Keratinocyte (primary cell): ENCODE data around the gene UQCRQ. TPM values are rescaled to one million over a fixed set of nuclear protein-coding genes. Genes with fewer than 3 reads are reported as not detected.

Source experiments
- DNase-seq: peaks from one replicate; pipeline ENCODE4 v3.0.0-alpha.2; 2011; ENCODE audit warnings: low read depth, missing footprints, low spot score
- FAIRE-seq: peaks from 2 replicates; lab custom pipeline; 2011; peaks lifted over from hg19 to GRCh38; lab: Jason Lieb, UNC
- H2AFZ ChIP-seq: 2 replicates; pipeline ENCODE4 v1.6.0; 2012; ENCODE audit warnings: low read length, control low read depth, inconsistent platforms; ENCODE audit not compliant: control insufficient read depth
- H3K27ac ChIP-seq: 2 replicates; pipeline ENCODE4 v1.5.1; 2011; ENCODE audit warnings: low read length; ENCODE audit not compliant: control insufficient read depth, insufficient read depth
- H3K27me3 ChIP-seq: 3 replicates; pipeline ENCODE4 v1.6.0; 2011; ENCODE audit warnings: low read length; ENCODE audit not compliant: control insufficient read depth, insufficient read depth; ENCODE audit errors: extremely low read depth
- H3K36me3 ChIP-seq, 2 experiments: 2 replicates in 1 of 2; 3 replicates in 1 of 2; pipeline ENCODE4 v1.5.1; 2011; ENCODE audit warnings: low read length in 2 of 2, mild to moderate bottlenecking in 1 of 2; ENCODE audit not compliant: control insufficient read depth in 2 of 2, insufficient read depth in 2 of 2; ENCODE audit errors: extremely low read depth in 1 of 2
- H3K4me1 ChIP-seq: 3 replicates; pipeline ENCODE4 v1.5.1; 2011; ENCODE audit warnings: low read length; ENCODE audit not compliant: control insufficient read depth, insufficient read depth; ENCODE audit errors: extremely low read depth
- H3K4me2 ChIP-seq: 3 replicates; pipeline ENCODE4 v1.6.0; 2011; ENCODE audit warnings: low read depth, low read length; ENCODE audit not compliant: control insufficient read depth, insufficient read depth; ENCODE audit errors: extremely low read depth
- H3K4me3 ChIP-seq, 3 experiments: fragments of 200-600 bp in 1 of 3; sonication (generic) in 1 of 3; 2 replicates in 2 of 3; 3 replicates in 1 of 3; pipeline ENCODE4 v1.5.1; 2011 to 2016; ENCODE audit warnings: low read length in 3 of 3, mild to moderate bottlenecking in 3 of 3, control low read depth in 2 of 3, inconsistent platforms in 1 of 3, low read depth in 1 of 3, mixed read lengths in 1 of 3, mixed run types in 1 of 3, moderate library complexity in 1 of 3; ENCODE audit not compliant: control insufficient read depth in 2 of 3, insufficient read depth in 2 of 3; ENCODE audit errors: extremely low read depth in 1 of 3
- H3K79me2 ChIP-seq: 2 replicates; pipeline ENCODE4 v1.6.0; 2012; ENCODE audit warnings: low read length; ENCODE audit not compliant: control insufficient read depth, insufficient read depth
- H3K9ac ChIP-seq: 3 replicates; pipeline ENCODE4 v1.6.0; 2011; ENCODE audit warnings: low read length; ENCODE audit not compliant: control insufficient read depth, insufficient read depth; ENCODE audit errors: extremely low read depth
- H3K9me1 ChIP-seq: 3 replicates; pipeline ENCODE4 v1.6.0; 2011; ENCODE audit warnings: low read length; ENCODE audit not compliant: control insufficient read depth, insufficient read depth; ENCODE audit errors: extremely low read depth
- H3K9me3 ChIP-seq: 2 replicates; pipeline ENCODE4 v1.5.1; 2012; ENCODE audit warnings: low read depth, low read length; ENCODE audit not compliant: control insufficient read depth
- H4K20me1 ChIP-seq: 3 replicates; pipeline ENCODE4 v1.6.0; 2011; ENCODE audit warnings: low read length; ENCODE audit not compliant: control insufficient read depth, insufficient read depth; ENCODE audit errors: extremely low read depth
- CTCF ChIP-seq, 3 experiments: IDR thresholded peaks in 1 of 3; conservative IDR thresholded peaks in 1 of 3; optimal IDR thresholded peaks in 1 of 3; 2 replicates in 2 of 3; 3 replicates in 1 of 3; pipeline versions ENCODE3 to v1.5.1; 2011; ENCODE audit warnings: low read length in 3 of 3, mild to moderate bottlenecking in 3 of 3, moderate library complexity in 2 of 3, control low read depth in 1 of 3, inconsistent platforms in 1 of 3; ENCODE audit not compliant: insufficient read depth in 2 of 3; ENCODE audit errors: extremely low read depth in 1 of 3
- EZH2 ChIP-seq: IDR thresholded peaks from one replicate; pipeline ENCODE4 v1.6.1; 2012; ENCODE audit warnings: inconsistent platforms, mild to moderate bottlenecking, low read length, moderate library complexity
- dilution Hi-C: fragments of 300-500 bp; cut with MboI; formaldehyde crosslinking; loops from one replicate; pipeline ENCODE4 v1.7.0; 2020; ENCODE audit warnings: low sequenced_read_pairs; ENCODE audit not compliant: extremely low pct_ligation_motif_present
- polyA plus RNA-seq, 5 experiments: library from polyadenylated mRNA; depleted of rRNA in 3 of 5; stranded (reverse) in 3 of 5; stranded (forward) in 1 of 5; unstranded in 1 of 5; fragments of >200 nt; gene quantifications; 1 replicate in 1 of 5; 2 replicates in 3 of 5; 3 replicates in 1 of 5; pipeline versions ENCODE4 v1.2.1 to v1.2.3, GENCODE V29; 2011 to 2012; ENCODE audit warnings: missing spikeins in 2 of 5, low read depth in 1 of 5, low replicate concordance in 1 of 5

Gene UQCRQ
- polyA plus RNA-seq, 1 donor (not counting 4 experiments of a cell fraction or from before 2014, with no cell fraction given) = 488 TPM

DNA sequence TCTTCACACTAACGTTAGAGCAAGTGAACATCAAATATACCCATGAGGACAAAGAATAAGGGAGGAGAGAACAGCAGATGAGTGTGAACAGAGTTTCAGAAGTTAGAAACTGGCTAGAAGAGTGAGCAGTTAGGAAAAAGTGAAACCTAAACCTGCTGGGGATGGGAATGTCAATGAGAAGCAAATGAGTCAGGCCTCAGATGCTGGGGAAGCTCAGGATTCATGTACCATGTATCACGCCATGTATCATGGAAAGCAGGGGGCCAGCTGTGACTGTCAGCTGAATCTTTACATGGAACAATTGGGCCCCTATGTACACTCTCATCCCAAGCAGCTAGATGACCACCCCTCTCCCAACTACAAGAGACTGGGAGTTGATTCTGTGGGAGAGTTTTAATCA, 16.4 kb upstream of the UQCRQ start:
- H3K4me2 ChIP-seq = no peak overlapping the region
- DNase-seq (no peak), FAIRE-seq (no peak)
- no peaks in the 10 kb centered on the region for H3K4me1 ChIP-seq
- no peak overlapping the region for H3K9ac ChIP-seq
- no peak overlapping the region for H2AFZ ChIP-seq
- TF ChIP-seq CTCF (optimal IDR thresholded peaks at IDR 0.05 in 1 of 3, IDR thresholded peaks at IDR 0.05 in 1 of 3, conservative IDR thresholded peaks at IDR 0.05 in 1 of 3; ENCODE audit: extremely low read depth in 1 of 3, insufficient read depth in 2 of 3, low read length in 3 of 3) (no peak), EZH2 (no peak)
- dilution Hi-C loops = no loop called here
- no peaks in the 10 kb centered on the region for H3K9me1 ChIP-seq
- no peak overlapping the region for H3K4me3 ChIP-seq
- H3K27me3 ChIP-seq = no peaks in the 10 kb centered on the region
- no peaks in the 10 kb centered on the region for H3K9me3 ChIP-seq
- no peaks in the 10 kb centered on the region for H3K36me3 ChIP-seq
- H3K27ac ChIP-seq = no peak overlapping the region
- H3K79me2 ChIP-seq = no peaks in the 10 kb centered on the region
- H4K20me1 ChIP-seq = no peaks in the 10 kb centered on the region

- dilution Hi-C loops = no loop called here
- no peak overlapping the region for H2AFZ ChIP-seq
- DNase-seq (no peak), FAIRE-seq (no peak)
- no peak overlapping the region for H3K9ac ChIP-seq
- no peaks in the 10 kb centered on the region for H3K9me3 ChIP-seq
- no peaks in the 10 kb centered on the region for H3K27me3 ChIP-seq
- TF ChIP-seq CTCF (optimal IDR thresholded peaks at IDR 0.05 in 1 of 3, IDR thresholded peaks at IDR 0.05 in 1 of 3, conservative IDR thresholded peaks at IDR 0.05 in 1 of 3; ENCODE audit: extremely low read depth in 1 of 3, insufficient read depth in 2 of 3, low read length in 3 of 3) (no peak), EZH2 (no peak)
- no peaks in the 10 kb centered on the region for H3K79me2 ChIP-seq
- no peak overlapping the region for H3K27ac ChIP-seq
- no peaks in the 10 kb centered on the region for H3K4me1 ChIP-seq
- no peaks in the 10 kb centered on the region for H3K9me1 ChIP-seq
- H3K4me2 ChIP-seq = no peak overlapping the region
- H4K20me1 ChIP-seq = no peaks in the 10 kb centered on the region
- H3K36me3 ChIP-seq = no peaks in the 10 kb centered on the region
- H3K4me3 ChIP-seq = no peak overlapping the region
Observed at GRCh38 chr5:132853323-132853722, 13.1 kb upstream of the UQCRQ start.
